A549 (cell line): ENCODE results near the gene PFKM. TPM values are rescaled to one million over a fixed set of nuclear protein-coding genes. Genes with fewer than 3 reads are reported as not detected.
"Not testable (repeated sequence)": the region's sequence is repeated elsewhere in the genome, so short reads cannot be mapped to it uniquely, and the experiment has no call there.

ENCODE experiments used
- ATAC-seq, 2 experiments: fragments of 200-7000 bp in 1 of 2; fragments of >200 bp in 1 of 2; cut with Nextera tagmentation in 1 of 2; cut with Tn5 transposase in 1 of 2; 3 replicates each; pipeline versions ENCODE4 v1.8.0 to v1.9.1; 2018 to 2020; ENCODE audit warnings: mild to moderate bottlenecking in 1 of 2, moderate library complexity in 1 of 2
- CTCF ChIA-PET: fragments of 300-600 bp; sonication (Branson Sonifier 250); formaldehyde crosslinking; extraction: SDS; loops from one replicate; lab custom pipeline; 2021; ENCODE audit warnings: antibody characterized with exemption, inconsistent platforms; lab: Yijun Ruan, JAX
- POLR2A ChIA-PET: fragments of 350-600 bp; formaldehyde crosslinking; extraction: SDS; loops from one replicate; lab custom pipeline; 2021; ENCODE audit warnings: antibody characterized with exemption, inconsistent platforms; lab: Yijun Ruan, JAX
- DNase-seq, 2 experiments: peaks; one replicate each; pipeline versions ENCODE4 v3.0.0 to v3.0.0-alpha.2; 2011 to 2016; ENCODE audit warnings: low read depth in 1 of 2, low spot score in 1 of 2
- FAIRE-seq: peaks from 2 replicates; lab custom pipeline; 2011; peaks lifted over from hg19 to GRCh38; lab: Jason Lieb, UNC
- H3K27ac ChIP-seq, 2 experiments: fragments of >200 bp; sonication (Bioruptor Twin); formaldehyde crosslinking; 3 replicates each; pipeline ENCODE4 v1.5.1; 2016 to 2017
- H3K4me1 ChIP-seq: fragments of >200 bp; sonication (Bioruptor Twin); formaldehyde crosslinking; 3 replicates; pipeline ENCODE4 v1.6.1; 2016
- H3K4me2 ChIP-seq: fragments of >200 bp; sonication (Bioruptor Twin); formaldehyde crosslinking; 3 replicates; pipeline ENCODE4 v1.6.1; 2016
- H3K4me3 ChIP-seq: fragments of >200 bp; sonication (Bioruptor Twin); formaldehyde crosslinking; 3 replicates; pipeline ENCODE4 v1.5.1; 2016
- H3K9me3 ChIP-seq: fragments of >200 bp; sonication (Bioruptor Twin); formaldehyde crosslinking; 3 replicates; pipeline ENCODE4 v1.6.1; 2016
- BHLHE40 ChIP-seq: IDR thresholded peaks from 2 replicates; pipeline ENCODE4 v1.6.1; 2012; ENCODE audit warnings: low read depth, low read length, inconsistent platforms
- CHD2 ChIP-seq: fragments of 150-350 bp; IDR thresholded peaks from 2 replicates; pipeline ENCODE4 v1.6.1; 2014; ENCODE audit warnings: low read length; ENCODE audit not compliant: partially characterized antibody
- CHD4 ChIP-seq: fragments of 200-600 bp; sonication (generic); IDR thresholded peaks from 2 replicates; pipeline ENCODE4 v1.6.1; 2016; ENCODE audit warnings: antibody characterized with exemption, mild to moderate bottlenecking, borderline replicate concordance
- EHF ChIP-seq: fragments of 250-450 bp; sonication (Bioruptor Pico); IDR thresholded peaks from 2 replicates; pipeline ENCODE4 v1.5.0; 2020; ENCODE audit warnings: mild to moderate bottlenecking
- EHMT2 ChIP-seq: fragments of 200-600 bp; sonication (generic); IDR thresholded peaks from 2 replicates; pipeline ENCODE4 v1.6.1; 2016; ENCODE audit warnings: antibody characterized with exemption, low read depth, mild to moderate bottlenecking, moderate library complexity
- FOSB ChIP-seq: fragments of 250-450 bp; sonication (Bioruptor Pico); IDR thresholded peaks from 2 replicates; pipeline ENCODE4 v1.5.0; 2020; ENCODE audit warnings: mild to moderate bottlenecking, moderate library complexity
- FOSL2 ChIP-seq, 2 experiments: fragments of 450-650 bp in 1 of 2; fragments of >200 bp in 1 of 2; sonication (Bioruptor Twin) in 1 of 2; formaldehyde crosslinking; IDR thresholded peaks; 2 replicates each; pipeline versions ENCODE4 v1.5.0 to v1.6.1; 2016 to 2020; ENCODE audit warnings: mild to moderate bottlenecking in 1 of 2, moderate library complexity in 1 of 2
- HOXA7 ChIP-seq: fragments of 250-450 bp; sonication (Bioruptor Pico); IDR thresholded peaks from 2 replicates; pipeline ENCODE4 v1.5.0; 2020; ENCODE audit warnings: mild to moderate bottlenecking, moderate library complexity
- HOXB13 ChIP-seq: fragments of 250-450 bp; sonication (Bioruptor Pico); IDR thresholded peaks from 2 replicates; pipeline ENCODE4 v1.5.0; 2020; ENCODE audit warnings: low read depth, mild to moderate bottlenecking, moderate library complexity
- HOXB5 ChIP-seq: fragments of 250-450 bp; sonication (Bioruptor Pico); IDR thresholded peaks from 2 replicates; pipeline ENCODE4 v1.5.0; 2020; ENCODE audit warnings: mild to moderate bottlenecking, moderate library complexity
- NR3C1 ChIP-seq: fragments of >200 bp; sonication (Bioruptor Twin); formaldehyde crosslinking; IDR thresholded peaks from 3 replicates; pipeline ENCODE4 v1.6.1; 2017
- RAD21 ChIP-seq, 2 experiments: fragments of >200 bp in 1 of 2; sonication (Bioruptor Twin) in 1 of 2; formaldehyde crosslinking in 1 of 2; IDR thresholded peaks in 1 of 2; conservative IDR thresholded peaks in 1 of 2; 2 replicates in 1 of 2; 3 replicates in 1 of 2; pipeline ENCODE4 v1.6.1; 2012 to 2018; ENCODE audit warnings: inconsistent platforms in 1 of 2
- RARB ChIP-seq: fragments of 250-450 bp; sonication (Bioruptor Pico); IDR thresholded peaks from 2 replicates; pipeline ENCODE4 v1.8.0; 2021; ENCODE audit warnings: mild to moderate bottlenecking, moderate library complexity
- SMC3 ChIP-seq: fragments of >200 bp; sonication (Bioruptor Twin); formaldehyde crosslinking; IDR thresholded peaks from 3 replicates; pipeline ENCODE4 v1.6.1; 2018; ENCODE audit warnings: inconsistent platforms
- SREBF2 ChIP-seq: fragments of 450-650 bp; IDR thresholded peaks from 2 replicates; pipeline ENCODE4 v1.6.1; 2014; ENCODE audit warnings: mild to moderate bottlenecking, moderate library complexity
- ZC3H11A ChIP-seq: fragments of 450-650 bp; IDR thresholded peaks from 2 replicates; pipeline ENCODE4 v1.6.1; 2014; ENCODE audit warnings: antibody characterized with exemption, mild to moderate bottlenecking
- WGBS: methylation state at CpG from one replicate; pipeline ENCODE4 v1.1.6; 2017; ENCODE audit errors: missing lambda C conversion rate; 5-methylcytosine and 5-hydroxymethylcytosine counted together
- polyA plus RNA-seq, 4 experiments: library from polyadenylated mRNA; depleted of rRNA in 3 of 4; stranded (reverse); fragments of >200 nt; fragmentation: RNase III in 1 of 4; extraction: RNeasy Plus Mini Kit Qiagen cat#74134 plus additional on column Dnase treatment in 1 of 4; gene quantifications; 2 replicates in 3 of 4; 3 replicates in 1 of 4; pipeline ENCODE4 v1.2.3, GENCODE V29; 2011 to 2017
- TF ChIP-seq, protein P1 (sequence below): fragments of >200 bp; sonication (Bioruptor Twin); formaldehyde crosslinking; IDR thresholded peaks from 2 replicates; pipeline ENCODE4 v1.6.1; 2016
- TF ChIP-seq, protein P2 (sequence below): fragments of 250-450 bp; sonication (Bioruptor Pico); IDR thresholded peaks from 2 replicates; pipeline ENCODE4 v1.5.0; 2021; ENCODE audit warnings: mild to moderate bottlenecking, moderate library complexity, borderline replicate concordance
- TF ChIP-seq, protein P3 (sequence below): IDR thresholded peaks from 2 replicates; pipeline ENCODE4 v1.6.1; 2012
- TF ChIP-seq, protein P4 (sequence below): fragments of 250-450 bp; sonication (Bioruptor Pico); IDR thresholded peaks from 2 replicates; pipeline ENCODE4 v1.5.0; 2020; ENCODE audit warnings: low read depth, mild to moderate bottlenecking, moderate library complexity

Gene PFKM
- polyA plus RNA-seq, 2 of the 4 experiments (the other 2 are of a cell fraction): 41.1 to 43.0 TPM

DNA sequence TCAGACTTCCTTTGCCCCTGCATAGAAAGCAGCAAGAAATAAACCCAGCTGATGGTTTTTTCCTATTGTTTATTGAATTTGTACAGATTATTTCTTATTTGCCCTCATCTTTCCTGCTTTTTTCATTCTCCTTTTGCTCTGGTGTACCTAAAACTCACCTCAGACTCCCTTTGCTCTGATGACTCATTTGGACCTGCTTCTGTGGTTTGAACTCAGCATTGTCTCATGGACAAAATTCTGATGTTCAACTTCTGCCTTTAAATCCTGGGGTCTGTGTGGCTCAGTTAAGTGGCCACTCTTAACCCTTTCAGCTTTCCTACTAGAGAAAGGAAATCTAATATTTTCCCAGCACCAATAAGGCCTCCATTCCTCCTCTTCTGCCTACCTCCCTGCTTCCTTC, 9.7 kb upstream of the PFKM start:
- Histone ChIP-seq H3K4me3 (no peak overlapping the region), H3K4me2 (no peak overlapping the region), H3K9me3 (no peaks in the 10 kb centered on the region), H3K27ac (no peak overlapping the region), H3K4me1 (peaks cover 10% of the 10 kb centered on the region)
- no peak for TF ChIP-seq EHMT2
- no peak for TF ChIP-seq CHD4
- TF ChIP-seq, protein P1, sequence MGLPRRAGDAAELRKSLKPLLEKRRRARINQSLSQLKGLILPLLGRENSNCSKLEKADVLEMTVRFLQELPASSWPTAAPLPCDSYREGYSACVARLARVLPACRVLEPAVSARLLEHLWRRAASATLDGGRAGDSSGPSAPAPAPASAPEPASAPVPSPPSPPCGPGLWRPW: no peak
- TF ChIP-seq, protein P2, sequence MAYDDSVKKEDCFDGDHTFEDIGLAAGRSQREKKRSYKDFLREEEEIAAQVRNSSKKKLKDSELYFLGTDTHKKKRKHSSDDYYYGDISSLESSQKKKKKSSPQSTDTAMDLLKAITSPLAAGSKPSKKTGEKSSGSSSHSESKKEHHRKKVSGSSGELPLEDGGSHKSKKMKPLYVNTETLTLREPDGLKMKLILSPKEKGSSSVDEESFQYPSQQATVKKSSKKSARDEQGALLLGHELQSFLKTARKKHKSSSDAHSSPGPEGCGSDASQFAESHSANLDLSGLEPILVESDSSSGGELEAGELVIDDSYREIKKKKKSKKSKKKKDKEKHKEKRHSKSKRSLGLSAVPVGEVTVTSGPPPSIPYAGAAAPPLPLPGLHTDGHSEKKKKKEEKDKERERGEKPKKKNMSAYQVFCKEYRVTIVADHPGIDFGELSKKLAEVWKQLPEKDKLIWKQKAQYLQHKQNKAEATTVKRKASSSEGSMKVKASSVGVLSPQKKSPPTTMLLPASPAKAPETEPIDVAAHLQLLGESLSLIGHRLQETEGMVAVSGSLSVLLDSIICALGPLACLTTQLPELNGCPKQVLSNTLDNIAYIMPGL (CRISPR knock-in tag): no peak
- TF ChIP-seq, protein P3, sequence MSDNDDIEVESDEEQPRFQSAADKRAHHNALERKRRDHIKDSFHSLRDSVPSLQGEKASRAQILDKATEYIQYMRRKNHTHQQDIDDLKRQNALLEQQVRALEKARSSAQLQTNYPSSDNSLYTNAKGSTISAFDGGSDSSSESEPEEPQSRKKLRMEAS: no peak
- no peak for TF ChIP-seq CHD2
- TF ChIP-seq SMC3: no peak
- TF ChIP-seq HOXB13 (CRISPR knock-in tag): no peak
- no peak for TF ChIP-seq HOXA7 (CRISPR knock-in tag)
- TF ChIP-seq ZC3H11A: no peak
- no peak for TF ChIP-seq EHF (CRISPR knock-in tag)
- TF ChIP-seq, protein P4, sequence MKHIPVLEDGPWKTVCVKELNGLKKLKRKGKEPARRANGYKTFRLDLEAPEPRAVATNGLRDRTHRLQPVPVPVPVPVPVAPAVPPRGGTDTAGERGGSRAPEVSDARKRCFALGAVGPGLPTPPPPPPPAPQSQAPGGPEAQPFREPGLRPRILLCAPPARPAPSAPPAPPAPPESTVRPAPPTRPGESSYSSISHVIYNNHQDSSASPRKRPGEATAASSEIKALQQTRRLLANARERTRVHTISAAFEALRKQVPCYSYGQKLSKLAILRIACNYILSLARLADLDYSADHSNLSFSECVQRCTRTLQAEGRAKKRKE (CRISPR knock-in tag): no peak
- CTCF ChIA-PET: interaction anchor here (0.7 to 1.6 kb wide), 6 partner anchors 10 to 152 kb away, joined by 3 to 4 read pairs (median 3); partner anchors contain the start of gene PFKM
- ATAC-seq: no peak
- FAIRE-seq: no peak
- POLR2A ChIA-PET: no interaction called here
- no peak for DNase-seq

DNA sequence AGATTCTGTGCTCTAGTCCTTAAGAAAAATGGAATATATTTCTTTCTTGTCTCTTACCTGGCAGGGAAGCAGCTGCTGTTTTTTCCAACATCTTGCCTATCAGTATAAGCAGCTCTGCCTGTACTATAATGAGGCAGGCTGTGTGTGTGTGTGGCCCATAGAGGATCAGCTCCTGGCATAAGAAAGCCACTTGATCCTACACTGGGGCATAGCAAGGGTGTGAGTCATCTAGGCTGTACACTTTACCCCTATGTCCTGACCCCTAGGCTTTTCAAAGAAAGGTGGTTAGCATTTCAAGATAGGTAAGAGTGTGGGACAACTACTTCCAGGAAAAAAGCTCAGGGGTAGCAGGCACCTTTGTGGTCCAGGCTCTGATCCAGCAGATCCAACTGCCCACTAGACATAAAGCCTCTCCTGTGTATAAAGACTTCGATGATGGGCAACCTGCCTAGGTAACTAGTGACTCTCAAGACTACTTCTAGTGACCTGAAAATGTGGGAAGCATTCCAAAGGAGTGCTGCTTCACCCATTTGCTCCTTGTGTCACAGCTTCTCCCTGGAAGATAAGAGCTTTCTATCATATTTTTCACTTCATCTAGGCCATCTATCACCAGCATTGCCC, 8.4 kb upstream of the PFKM start:
- Histone ChIP-seq H3K4me1 (peaks cover 6% of the 10 kb centered on the region), H3K9me3 (no peaks in the 10 kb centered on the region), H3K4me2 (no peak overlapping the region), H3K4me3 (no peak overlapping the region), H3K27ac (no peak overlapping the region)
- DNase-seq (no peak), FAIRE-seq (no peak), ATAC-seq (no peak)
- POLR2A ChIA-PET: interaction anchor here (0.9 kb wide), 1 partner anchor 46 kb away, joined by 3 read pairs; the partner anchor contains the start of gene ASB8
- CTCF ChIA-PET: interaction anchor here (1.2 to 1.6 kb wide), 3 partner anchors 12 to 49 kb away, joined by 3 read pairs; no protein-coding TSS in a partner anchor
- whole genome bisulfite sequencing: 0% methylated on average over 1 of the region's 1 CpG
- TF ChIP-seq NR3C1 (no peak), BHLHE40 (no peak), HOXA7 (CRISPR knock-in tag) (no peak), FOSL2 (IDR thresholded peaks at IDR 0.05) (no peak), FOSL2 (CRISPR knock-in tag; IDR thresholded peaks at IDR 0.05) (no peak), SMC3 (no peak), SREBF2 (no peak), RAD21 (conservative IDR thresholded peaks at IDR 0.05 in 1 of 2, IDR thresholded peaks at IDR 0.05 in 1 of 2) (no peak), HOXB5 (CRISPR knock-in tag) (no peak), FOSB (CRISPR knock-in tag) (no peak), RARB (CRISPR knock-in tag) (no peak)
- TF ChIP-seq, protein P4 (CRISPR knock-in tag): no peak
- TF ChIP-seq, all 56 proteins: peak for 0

DNA sequence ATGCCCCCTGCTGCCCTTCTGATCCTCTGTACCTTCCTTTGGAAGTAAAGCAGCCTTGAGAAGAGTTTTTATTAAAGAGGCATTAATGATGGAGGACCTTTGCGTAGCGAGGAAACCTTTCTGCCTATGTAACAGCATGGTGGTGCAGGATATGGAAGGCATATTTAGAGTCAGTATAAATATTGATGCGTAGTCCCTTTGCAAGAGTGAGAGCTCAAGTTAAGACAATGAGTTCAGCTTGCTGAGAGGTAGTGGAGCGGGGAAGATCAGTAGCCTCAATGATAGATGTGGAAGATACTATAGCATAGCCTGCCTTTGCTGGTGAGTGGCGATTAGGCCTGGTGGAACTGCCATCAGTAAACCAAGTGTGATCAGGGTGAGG, 7.9 kb upstream of the PFKM start:
- POLR2A ChIA-PET, H3K4me1 ChIP-seq, H3K4me3 ChIP-seq, H3K9me3 ChIP-seq, ATAC-seq, DNase-seq, H3K27ac ChIP-seq, FAIRE-seq, H3K4me2 ChIP-seq: not testable (repeated sequence)
- CTCF ChIA-PET: interaction anchor here (1.2 kb wide), 1 partner anchor 13 kb away, joined by 3 read pairs; no protein-coding TSS in a partner anchor
- WGBS: 85% methylated on average over 5 of the region's 5 CpGs
